EL (cell line): ENCODE results near the gene PGLYRP3.

ENCODE experiments used
- DNase-seq: peaks from one replicate; pipeline ENCODE4 v3.0.0-alpha.2; 2016

PGLYRP3 gene, protein sequence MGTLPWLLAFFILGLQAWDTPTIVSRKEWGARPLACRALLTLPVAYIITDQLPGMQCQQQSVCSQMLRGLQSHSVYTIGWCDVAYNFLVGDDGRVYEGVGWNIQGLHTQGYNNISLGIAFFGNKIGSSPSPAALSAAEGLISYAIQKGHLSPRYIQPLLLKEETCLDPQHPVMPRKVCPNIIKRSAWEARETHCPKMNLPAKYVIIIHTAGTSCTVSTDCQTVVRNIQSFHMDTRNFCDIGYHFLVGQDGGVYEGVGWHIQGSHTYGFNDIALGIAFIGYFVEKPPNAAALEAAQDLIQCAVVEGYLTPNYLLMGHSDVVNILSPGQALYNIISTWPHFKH

DNA sequence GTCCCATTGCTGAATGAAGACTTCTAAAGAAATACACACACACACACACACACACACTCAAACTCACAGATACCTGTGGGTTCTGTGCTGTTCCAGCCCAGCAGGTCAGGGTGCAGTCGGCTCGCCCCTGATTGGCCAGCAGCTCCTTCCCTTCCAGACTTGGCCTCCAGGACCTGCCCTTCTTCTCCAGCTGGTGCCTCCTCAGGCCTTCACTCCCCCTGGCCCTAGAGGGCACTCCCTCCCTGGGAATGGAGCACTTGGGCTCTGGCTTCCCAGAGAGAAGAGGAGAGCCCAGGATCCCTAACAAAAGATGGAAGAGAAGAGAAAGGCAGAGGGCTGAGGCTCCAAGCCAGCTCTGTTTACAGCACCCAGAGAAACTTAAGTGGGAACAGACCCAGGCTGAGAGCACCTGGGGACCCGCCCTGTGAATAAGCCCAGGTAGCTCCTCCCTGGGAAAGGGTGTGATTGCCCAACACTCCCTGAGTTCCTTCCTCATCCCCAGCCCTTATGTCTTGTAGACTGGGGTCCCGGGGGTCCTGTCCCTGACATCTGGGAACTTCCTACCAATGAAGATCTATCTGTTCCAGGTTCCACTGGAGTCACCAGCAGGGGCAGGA lies at the start of gene PGLYRP3:
Gene PGLYRP3, minus strand, starts transcription at position 383 of the 617 bp plus-strand sequence. CDS start 2,287 bp downstream, outside the sequence.
- no peak for DNase-seq

DNA sequence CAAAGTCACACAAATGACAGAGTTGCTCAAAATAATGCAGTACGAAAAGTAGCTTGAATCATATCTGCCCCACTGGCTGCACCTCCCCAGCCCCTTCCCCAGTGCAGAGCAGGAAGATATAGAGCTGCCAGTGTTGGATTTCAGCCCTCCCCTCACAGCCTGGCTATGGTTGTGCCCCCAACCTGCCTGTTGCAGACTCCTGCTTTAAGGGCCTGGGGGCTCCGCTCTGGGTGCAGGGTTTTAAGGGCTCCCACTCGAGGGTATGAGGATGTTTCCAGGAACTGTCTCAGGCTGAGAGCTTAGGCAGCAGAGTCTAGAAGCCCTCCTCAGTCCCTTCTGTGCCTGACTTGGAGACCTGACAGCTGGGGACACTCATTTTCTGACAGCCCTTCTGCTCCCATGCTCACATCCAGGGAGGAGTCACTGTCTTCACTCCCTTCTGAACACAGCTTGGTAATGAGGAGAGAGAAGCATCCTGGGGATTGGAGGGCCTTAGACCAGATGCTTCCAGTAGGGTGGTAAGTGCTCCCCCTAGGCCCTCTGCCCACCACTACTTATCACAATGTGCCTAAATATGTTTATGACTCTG lies 49.5 kb upstream of the PGLYRP3 start:
- DNase-seq = no peak

DNA sequence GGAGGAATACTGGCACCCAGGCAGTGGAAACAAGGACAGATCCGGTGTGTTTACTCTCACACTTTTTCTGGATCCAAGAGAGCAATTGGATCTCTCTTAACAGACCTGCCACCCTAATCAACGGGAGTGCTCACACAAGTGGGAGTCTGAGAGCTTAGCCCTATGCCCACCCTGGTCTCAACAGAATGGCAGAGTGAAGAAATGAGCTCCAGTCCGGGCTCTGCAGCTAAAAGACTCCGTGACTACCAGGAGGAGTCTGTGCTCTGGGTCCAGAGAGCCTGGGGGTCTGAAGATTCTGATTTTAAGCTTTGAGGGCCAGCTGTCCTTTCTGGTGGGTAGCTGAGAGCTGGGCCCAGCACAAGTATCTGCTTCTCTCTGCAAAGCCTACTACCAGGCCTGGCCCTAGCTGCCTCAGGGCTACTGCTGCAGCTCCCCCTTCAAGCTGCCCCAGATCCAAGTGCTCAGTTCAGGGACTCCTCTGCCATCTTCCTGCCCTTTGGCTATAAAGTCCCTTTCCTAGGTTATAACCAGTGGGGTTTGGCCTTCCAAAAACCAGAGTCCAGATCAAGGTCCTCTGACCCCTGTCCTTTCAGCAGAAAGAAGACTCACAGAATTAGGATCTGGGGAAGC lies 48.8 kb upstream of the PGLYRP3 start:
- DNase-seq = no peak

DNA sequence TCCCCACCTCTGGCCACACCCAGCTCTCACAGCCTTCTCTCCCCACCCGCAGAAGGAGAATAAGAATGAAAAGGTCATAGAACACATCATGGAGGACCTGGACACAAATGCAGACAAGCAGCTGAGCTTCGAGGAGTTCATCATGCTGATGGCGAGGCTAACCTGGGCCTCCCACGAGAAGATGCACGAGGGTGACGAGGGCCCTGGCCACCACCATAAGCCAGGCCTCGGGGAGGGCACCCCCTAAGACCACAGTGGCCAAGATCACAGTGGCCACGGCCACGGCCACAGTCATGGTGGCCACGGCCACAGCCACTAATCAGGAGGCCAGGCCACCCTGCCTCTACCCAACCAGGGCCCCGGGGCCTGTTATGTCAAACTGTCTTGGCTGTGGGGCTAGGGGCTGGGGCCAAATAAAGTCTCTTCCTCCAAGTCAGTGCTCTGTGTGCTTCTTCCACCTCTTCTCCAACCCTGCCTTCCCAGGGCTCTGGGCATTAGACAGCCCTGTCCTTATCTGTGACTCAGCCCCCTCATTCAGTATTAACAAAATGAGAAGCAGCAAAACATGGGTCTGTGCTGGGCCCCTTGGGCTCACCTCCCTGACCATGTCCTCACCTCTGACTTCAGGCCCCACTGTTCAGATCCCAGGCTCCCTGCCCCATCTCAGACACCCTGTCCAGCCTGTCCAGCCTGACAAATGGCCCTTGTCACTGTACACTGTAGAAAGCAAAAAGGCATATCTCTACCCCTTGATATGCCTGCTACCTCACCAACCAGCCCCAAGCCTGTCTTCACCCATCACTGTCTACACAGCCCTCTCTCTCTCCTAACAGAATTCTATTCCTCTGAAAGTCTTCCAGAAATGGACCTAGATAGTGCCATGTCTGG lies 48.1 kb upstream of the PGLYRP3 start:
- DNase-seq = no peak

DNA sequence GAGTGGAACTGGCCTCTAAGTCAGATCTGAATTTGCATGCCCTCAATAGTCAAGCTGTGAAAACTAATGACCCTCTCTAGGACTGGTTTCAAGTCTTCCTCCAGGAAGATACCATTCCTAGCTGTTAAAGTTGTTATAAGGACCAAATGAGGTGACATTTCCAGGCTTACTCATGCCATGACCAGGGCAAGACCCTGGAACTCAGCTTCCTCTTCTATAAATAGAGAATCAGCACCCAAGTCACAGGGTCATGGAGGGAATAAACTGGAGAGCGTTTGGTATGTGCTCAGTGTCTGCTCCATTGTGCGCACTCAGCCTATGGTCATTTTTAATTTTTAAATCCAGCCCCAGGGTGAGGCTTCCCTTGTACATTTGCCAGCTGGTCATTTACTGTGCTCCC lies 47.4 kb upstream of the PGLYRP3 start:
- DNase-seq = no peak

DNA sequence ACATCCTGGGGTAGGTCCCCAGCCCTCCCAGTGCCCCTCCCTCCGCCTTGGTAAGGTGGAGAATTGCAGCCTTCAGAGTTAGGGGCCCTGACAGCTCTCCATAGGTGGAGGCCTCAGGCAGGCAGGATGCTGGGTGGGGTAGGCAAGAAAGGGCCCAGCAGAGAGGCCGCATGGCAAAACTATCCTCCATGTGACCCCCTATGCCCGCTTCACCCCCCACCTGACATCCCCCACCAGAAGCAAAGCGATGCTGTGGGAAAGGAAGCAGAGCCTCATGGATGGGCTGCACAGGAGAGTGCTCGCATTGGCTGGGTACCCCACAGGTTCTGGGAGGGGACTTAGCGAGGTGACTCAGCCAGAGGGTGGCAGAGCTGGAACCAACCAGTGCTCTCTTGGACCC lies 46.5 kb upstream of the PGLYRP3 start:
- DNase-seq = no peak

DNA sequence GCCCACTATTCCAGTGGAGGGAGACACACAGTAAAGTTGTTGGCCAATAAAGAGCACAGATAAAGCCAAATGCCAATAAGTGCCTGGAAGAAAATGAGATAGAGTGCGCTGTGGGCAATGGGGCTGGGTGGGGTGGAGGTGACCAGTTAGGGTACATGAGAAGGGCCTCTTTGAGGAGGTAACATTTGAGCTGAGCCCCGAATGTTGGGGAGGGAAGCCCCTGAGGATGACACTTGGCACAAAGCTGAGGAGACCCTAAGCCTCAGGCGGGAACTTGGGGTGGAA lies 45.9 kb upstream of the PGLYRP3 start:
- no peak for DNase-seq

DNA sequence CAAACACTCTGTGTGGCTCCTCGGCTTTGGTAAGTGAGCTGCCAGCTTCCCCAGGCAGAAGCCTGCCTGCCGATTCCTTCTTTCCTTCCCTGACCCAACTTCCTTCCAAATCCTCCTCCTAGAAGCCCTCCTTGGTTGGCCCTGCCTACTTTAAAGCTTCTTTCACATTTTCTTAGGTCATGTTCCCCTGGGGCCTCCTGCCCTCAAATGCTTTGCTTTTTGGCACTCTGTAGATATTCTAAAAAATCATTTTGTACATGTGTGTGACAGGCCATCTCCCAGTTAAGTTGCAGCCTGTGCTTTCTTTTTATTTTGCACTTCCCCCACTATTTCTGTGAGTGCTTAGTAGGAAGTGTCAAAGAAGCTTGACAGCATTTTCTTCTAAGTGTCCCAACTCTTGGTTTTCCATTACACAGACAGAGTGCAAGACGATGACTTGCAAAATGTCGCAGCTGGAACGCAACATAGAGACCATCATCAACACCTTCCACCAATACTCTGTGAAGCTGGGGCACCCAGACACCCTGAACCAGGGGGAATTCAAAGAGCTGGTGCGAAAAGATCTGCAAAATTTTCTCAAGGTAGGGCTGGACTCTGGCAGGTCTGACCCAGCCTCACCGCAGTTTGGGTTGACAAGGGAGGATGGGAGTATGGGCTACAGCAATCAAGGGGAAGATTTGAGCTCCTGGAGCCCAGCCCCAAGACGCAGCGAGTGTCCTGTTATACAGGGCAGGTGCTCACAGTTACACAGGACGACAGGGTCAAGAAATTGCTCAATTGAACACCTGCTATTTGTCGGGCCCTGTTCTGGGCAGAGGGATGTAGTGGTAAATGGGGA lies 45.3 kb upstream of the PGLYRP3 start, which contains the start of gene S100A9:
Gene S100A9, plus strand, starts transcription at position 2 of the 838 bp plus-strand sequence. Its CDS starts 430 bp downstream, at position 432.
- DNase-seq = no peak

DNA sequence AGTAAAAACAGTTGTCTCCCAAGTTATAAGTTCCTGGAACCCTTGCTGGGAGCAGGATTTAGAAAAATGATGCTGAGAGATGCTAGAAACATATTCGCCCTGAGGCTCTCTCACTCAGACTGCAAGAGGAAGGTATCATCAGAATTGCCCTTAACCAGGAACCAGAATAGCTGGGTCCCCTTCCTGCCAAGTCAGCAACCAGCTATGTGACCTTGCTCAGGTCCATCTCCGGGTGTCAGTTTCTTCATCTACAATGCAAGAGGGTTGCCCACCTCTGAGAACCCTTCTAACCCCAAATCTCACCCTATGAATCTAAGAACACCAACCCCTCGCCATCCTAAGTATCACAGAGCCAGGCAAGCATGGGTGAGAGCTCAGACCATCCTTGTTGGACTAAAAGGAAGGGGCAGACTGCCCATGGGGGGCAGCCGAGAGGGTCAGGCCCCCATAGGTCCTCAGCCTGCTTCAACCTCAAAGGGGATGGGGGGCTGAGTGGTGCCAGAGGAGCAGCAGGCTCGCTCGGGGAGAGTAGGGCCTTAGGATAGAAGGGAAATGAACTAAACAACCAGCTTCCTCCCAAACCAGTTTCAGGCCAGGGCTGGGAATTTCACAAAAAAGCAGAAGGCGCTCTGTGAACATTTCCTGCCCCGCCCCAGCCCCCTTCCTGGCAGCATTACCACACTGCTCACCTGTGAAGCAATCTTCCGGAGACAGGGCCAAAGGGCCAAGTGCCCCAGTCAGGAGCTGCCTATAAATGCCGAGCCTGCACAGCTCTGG lies 44.5 kb upstream of the PGLYRP3 start:
- DNase-seq = no peak

DNA sequence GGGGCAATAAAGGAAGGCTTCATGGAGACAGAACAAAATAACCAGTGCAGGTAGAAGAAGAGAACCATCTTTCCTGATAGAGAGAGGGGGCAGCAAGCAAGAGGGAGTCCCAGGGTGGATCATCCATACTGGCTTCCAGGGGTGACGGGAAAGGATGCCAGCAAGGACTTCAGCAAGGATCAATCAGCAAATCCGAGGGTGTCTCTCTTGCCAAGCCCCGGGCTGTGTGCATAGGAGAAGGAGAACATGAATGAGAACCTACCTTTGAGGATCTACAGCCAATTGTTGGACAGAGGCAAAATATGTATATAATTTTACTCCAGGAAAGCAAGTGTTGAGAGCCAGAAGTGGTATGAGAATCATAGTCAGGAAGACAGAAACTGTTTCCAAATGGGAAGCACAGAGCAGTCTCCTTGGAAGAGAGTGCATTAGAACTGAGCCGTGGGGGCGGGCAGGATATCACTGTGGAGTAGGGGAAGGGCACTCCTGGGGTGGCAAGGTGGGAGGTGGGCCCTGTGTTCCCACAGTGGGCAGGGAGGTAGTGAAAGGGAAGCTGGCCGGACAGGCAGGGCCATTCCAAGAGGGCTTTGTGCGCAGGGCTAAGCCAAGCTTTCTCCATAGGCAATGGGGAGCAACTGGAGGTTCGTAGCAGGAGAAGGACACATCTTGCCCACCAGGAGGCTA lies 43.8 kb upstream of the PGLYRP3 start:
- no peak for DNase-seq

DNA sequence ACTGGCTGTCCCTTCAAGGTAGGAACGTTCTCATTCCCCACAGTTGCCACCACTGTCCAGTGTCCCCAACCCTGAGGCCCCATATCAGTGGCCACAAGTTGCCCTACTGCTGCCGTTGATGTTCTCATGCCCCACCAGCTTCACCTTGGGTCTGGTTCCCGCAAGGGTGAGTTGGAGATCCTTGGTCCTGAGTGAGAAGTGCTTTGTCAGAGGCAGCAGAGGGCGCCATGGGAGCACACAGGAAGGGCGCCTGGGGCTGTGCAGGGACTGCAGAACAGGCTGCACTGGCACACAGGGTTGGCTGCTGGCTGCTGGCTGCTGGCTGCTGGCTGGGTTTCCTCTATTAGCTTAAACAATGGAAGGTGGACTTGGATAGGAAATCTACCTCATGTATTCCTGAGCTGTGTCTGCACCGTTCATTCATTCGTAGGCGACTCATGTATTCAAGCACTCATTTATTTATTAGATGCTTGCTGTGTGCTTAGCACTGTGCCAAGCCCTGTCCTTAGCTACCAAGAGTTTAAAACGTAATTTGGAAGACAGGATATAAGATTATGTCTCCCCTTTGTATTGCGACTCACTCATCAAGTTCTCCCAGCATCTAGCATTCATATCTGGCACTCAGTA lies 42.8 kb upstream of the PGLYRP3 start:
- DNase-seq = peak; percentile 56

DNA sequence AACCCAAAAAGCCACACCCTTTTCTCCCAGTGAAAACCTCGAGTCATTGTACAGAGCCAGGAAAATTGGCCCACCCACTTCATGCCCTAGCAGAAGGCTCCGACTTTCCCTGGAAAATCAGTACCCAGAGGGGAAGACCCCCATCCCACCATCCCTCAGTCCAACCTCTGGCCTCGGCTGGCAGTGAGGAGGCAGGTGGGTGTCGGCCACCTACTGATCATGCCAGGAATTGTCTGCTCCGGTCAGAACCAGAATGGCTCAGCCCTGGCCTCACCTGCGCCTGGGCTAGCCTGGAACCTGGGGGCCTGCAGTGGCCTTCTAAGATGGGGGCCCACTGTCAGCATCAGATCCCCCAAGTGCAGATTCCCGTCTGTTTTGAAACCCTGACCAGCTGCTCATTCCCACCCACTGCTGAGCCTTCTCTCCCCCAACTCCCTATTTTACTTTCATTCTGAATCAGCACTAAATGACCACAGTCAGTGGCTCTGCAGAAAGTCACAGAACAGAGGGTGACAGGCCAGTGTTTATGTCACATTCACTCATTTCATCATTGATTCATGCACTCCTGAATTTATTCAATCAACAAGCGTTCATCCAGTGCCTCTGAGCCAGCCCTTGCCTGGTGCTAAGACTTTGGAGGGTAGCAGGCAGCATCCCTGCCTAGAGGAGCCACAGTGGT lies 41.9 kb upstream of the PGLYRP3 start:
- DNase-seq = no peak

DNA sequence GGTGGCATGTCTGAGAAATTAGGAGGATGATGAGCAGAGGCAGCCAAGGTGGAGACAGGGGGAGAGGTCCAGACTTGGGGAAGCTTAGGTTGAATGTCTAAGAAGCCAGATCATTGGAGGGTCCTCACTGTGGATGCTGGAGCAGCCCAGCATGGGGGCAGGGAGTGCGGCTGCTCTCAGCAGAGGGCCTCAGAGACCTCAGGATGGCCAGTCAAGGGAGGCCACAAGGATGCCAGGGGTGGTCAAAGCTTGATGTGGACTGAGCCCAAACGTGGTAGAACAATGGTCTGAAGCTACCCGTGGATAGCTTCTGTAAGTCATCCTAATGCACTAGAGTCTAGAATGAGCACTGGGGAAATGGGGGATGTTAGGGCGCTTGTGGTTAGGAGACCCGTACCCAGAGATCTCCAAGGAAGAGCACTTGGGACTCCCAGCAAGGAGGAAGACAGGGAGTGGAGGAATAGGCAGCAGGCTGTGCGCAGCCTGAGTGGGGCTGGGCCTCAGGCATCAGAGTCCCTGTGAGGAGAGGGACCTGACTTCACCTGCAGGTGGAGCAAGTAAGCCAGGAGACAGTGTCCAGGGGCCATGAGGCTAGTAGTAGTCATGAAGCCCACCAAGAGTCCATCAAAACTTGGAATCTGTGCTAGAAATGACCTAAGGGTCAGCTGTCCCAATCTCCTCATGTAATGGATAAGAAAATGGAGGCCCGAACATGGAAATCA lies 40.6 kb upstream of the PGLYRP3 start:
- no peak for DNase-seq

DNA sequence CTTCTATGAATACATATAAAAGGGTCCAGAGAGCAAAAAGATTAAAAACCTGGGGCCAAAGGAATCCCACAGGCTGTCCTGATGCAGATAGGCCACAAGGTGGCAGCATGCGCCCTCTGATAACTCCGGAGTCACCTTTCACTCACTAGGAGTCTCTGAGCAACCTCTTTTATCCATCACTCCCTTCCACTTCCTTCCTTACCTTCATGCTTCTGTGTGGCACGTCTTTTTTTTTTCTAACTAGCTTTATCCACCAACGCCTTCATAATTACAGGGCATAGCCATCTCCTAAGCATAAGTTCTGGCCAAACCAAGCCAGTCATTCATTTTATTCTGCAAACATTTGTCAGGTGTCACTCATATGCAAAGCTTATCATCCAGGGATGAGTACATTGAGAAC lies 39.8 kb upstream of the PGLYRP3 start:
- DNase-seq = peak; percentile 59

DNA sequence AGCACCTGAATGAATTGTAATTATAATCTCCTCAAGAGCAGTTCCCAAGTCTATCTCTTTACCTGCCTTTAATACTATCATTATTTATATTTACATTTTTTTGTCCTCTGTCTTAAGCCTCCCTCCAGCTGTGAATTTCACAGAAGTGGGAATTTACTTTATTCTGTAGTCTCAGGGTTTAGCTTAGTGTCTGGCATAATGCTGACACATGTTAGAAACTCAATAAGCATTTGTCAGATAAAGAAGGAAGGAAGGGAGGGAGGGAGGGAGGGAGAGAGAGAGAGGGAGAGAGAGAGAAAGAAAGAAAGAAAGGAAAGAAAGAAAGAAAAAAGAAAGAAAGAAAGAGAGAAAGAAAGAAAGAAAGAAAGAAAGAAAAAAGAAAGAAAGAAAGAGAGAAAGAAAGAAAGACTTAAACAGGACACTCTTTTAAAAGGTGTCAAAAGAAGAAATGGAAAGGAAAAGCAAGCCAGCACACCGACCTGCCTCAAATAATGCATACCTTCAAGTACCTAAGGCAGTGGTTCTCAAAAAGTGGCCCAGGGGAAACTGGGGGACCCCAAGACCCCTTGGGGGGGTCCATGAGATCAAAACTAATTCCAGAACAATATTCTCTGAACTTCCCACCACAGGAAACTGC lies 37.7 kb upstream of the PGLYRP3 start:
- no peak for DNase-seq

DNA sequence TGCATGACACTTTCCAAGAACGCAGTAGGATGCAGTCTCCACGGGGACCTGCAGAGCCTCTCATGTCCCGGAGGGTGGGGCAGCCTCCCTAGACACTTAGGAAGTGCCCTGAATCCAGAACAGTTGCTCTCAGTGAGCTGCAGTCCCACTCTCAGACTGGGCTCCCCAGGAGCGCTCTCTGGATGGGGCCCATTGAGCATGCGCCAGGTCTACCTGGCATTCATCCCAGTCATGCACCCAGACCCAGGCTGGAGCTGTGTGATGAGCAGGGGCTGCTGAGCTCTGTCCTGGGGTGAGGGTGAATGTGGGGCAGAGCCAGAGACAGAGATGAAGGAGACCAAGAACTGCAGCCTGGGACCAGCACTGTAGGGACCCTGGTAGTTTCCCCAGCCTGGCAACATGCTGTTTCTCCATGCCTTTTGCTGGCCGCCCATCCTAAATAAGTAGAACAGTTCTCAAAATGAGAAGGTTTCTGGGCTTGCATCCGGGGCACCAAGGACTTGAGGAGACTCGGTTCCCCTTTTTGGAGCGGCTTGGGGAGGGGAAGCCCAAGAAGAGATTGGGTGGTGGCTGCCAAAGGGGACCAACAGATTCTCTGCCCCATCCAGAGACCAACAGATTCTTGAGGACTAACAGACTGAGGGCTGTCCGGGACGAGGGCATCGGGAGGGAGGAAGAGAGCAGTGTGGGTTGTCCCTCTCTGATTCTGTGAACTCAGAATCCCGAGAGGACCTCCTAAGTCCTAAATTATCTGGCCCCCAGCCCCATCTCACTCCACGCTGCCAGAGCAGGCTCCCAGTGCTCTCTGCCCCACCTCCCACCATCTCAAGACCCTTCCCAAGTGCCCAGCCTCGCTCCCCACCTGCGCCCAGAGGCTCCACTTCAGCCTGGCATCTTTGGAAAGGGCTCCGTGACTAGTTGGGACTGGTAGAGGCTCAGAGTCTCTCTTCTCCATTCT lies 36.9 kb upstream of the PGLYRP3 start:
- DNase-seq = no peak
